UCSD-AML1 (cell line): ENCODE results near the gene WDFY4.

Experiments used
- DNase-seq: peaks from one replicate; lab custom pipeline; 2025; ENCODE audit not compliant: unreplicated experiment; lab: John Stamatoyannopoulos, UW

WDFY4 gene

DNA sequence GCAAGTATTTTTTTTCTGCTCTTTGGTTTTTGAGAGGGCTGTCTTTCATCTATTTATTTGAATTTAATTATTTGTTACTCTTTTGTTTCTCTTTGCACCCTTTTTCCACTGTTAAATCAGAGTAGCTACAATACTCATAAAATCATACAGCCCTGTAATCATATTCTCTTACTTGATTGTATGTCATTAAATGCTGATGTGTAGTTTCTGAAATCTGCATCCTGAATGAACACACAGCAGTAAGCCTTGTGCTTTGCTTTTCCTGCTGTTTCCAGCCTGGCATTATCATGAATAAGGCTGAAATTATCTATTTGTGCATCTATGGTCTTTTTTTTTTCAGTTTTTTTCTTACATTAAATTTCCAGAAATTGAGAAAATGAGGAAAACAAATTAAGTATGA, 250.9 kb downstream of the WDFY4 start:
- DNase-seq: no peak

- DNase-seq: no peak
Measured at GRCh38 chr10:48937796-48938195, 253.1 kb downstream of the WDFY4 start.

DNA sequence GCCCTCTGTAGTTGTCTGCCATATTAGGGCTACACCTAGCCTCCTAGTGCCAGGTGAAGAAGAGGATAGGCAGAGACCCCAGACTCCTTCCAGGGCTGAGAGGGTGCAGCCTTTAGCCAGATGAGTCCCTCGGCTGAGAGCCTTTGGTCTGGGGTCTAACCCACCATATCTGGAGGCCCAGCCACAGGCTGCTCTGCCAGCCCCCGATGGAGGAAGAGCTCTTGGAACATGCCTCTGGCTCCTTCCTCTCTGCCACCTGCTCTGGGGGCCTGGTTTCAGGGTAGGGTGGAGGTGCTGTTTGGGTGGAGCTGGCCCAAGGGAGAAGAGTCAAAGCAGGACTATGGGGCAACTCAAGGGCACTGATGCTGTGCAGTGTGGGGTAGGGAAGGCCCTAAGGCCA, 253.6 kb downstream of the WDFY4 start:
- no peak for DNase-seq

DNA sequence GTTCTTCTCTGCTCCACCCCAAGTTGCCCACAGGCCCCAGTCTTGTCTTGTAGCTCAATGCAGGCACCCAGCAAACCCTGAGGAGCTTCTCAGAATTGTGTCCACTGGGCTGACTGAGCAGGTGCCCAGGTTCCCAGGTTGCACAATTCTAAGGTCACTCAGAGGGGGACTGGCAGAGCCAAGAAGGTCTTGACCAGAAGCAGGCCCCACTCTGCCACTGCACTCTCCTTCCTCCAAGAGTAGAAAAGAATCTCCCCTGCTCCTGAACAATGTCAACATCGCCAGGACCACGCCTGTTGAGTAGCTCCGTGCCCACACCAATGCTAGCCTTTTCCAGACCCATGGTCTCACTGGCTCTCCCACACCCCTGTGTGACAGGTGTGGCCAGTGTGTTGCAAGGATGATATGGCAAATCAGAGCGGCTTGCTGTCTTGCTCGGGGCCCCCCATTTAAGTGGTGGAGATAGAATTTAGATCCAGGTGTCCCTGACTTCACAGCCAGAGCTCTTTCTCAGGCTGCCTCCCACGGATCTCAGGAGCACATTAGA, 254.4 kb downstream of the WDFY4 start:
- DNase-seq: no peak

DNA sequence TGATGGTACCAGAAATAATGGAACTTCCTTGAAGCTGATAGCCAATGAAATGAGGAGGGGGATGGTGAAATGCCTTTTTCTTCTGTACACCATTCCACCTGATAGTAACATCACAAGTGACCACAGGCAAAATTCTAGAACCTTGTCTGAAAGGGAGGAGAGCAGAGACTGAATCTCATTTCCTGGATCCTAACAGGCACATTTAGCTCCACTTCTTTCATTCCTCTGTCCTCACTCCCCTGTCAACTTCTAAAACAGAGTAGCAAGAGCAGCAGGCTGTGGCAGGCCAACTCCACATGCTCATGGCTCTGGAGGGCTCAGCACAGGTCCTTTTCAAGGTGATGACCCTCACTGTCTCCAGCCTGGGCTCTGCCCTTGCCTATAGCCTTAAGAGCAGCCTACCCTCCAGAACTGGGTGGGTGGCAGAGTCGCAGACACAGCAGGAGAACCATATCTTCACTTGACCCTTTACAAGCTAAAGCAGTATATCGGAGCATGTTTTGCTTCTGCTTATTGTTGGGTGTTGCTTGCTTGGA, 255.2 kb downstream of the WDFY4 start, which contains the start of gene LRRC18:
Gene LRRC18 (minus strand): TSS at position 51 of the 536 bp plus-strand sequence. CDS start 25,685 bp downstream, outside the sequence.
- DNase-seq: no peak

- no peak for DNase-seq
Measured at GRCh38 chr10:48940372-48940771, 255.7 kb downstream of the WDFY4 start.

DNA sequence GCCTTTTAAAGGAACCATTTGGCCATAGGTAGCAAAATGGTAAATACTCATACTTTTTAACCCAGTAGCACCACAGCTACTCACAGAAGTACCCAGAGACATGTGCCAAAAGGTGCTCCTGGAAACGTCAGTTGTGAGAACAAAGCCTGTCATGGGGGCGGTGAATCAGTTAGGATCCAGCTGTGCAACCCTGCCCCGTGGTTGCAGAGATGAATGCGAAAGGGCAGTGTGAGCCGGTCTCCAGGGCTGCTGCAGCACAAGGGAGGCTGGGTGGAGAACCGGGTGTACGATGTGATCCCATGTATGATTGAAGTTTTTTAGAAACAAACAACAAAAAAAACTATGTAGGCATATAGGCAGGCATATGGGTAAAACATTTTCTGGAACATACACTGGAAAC, 256.3 kb downstream of the WDFY4 start:
- no peak for DNase-seq

- DNase-seq: no peak
Measured at GRCh38 chr10:48941427-48942075, 256.9 kb downstream of the WDFY4 start.

- DNase-seq: no peak
Measured at GRCh38 chr10:48943096-48943495, 258.4 kb downstream of the WDFY4 start.

- no peak for DNase-seq
Measured at GRCh38 chr10:48944171-48944570, 259.5 kb downstream of the WDFY4 start.

GRCh38 chr10:48945441-48946130, 260.9 kb downstream of the WDFY4 start:
- no peak for DNase-seq

DNA sequence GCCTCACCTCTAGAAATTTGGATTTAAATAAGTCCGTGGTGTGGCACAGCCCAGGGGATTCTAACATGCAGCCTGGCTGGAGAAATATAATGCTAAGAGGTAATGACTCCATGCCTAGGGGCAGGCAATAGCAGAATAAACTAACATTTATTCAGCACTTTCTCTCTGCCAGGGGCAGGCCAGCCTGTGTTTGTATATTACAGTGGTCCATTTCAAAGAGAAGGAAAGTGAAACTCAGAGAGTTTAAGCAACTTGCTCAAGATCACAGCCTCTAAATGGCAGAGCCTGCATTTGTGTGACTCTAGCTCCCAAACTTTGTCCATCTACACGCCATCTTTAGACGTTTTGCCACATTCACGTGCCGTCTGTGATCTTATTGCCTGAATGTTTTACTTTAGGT, 261.7 kb downstream of the WDFY4 start:
- no peak for DNase-seq

GRCh38 chr10:48946891-48947500, 262.3 kb downstream of the WDFY4 start:
- DNase-seq: no peak

DNA sequence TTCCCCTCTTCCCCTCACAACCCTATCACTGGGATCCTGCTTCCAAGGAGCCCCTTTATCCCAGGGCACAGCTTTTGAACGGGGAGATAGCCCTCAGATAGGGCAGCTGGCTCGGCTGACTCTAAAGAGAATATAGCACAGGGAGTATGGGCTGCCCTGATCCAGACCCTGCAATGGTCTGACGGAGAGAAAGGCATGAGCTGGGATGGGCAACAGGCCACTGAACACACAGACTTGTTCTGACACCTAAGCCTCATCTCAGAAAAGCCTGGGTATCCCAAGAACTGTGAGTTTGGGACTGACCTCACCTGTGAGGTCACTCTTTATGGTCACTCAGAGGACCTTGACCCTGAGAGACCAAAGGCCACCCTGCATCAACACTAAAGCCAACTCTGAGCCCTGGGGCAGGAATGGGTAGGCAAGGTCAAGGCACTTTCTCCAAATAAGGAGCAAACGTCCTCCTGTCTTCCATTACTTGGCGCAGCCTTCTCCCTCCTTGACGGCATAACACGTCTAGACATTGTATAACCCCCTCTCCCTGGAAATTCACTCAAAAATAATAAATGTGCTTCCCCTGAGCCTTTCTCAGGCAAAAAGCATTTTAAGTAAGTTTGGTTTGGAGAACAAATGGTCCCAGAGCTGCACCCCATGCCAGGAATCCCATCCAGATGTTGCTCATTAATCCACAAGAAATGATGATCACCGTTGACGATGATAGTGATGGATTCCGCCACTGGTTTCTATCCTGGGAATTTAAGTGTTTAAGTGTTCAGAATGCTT, 263.2 kb downstream of the WDFY4 start:
- no peak for DNase-seq

- DNase-seq: no peak
Measured at GRCh38 chr10:48948470-48949037, 263.9 kb downstream of the WDFY4 start.

- no peak for DNase-seq
Measured at GRCh38 chr10:48951707-48952106, 267.0 kb downstream of the WDFY4 start.

DNA sequence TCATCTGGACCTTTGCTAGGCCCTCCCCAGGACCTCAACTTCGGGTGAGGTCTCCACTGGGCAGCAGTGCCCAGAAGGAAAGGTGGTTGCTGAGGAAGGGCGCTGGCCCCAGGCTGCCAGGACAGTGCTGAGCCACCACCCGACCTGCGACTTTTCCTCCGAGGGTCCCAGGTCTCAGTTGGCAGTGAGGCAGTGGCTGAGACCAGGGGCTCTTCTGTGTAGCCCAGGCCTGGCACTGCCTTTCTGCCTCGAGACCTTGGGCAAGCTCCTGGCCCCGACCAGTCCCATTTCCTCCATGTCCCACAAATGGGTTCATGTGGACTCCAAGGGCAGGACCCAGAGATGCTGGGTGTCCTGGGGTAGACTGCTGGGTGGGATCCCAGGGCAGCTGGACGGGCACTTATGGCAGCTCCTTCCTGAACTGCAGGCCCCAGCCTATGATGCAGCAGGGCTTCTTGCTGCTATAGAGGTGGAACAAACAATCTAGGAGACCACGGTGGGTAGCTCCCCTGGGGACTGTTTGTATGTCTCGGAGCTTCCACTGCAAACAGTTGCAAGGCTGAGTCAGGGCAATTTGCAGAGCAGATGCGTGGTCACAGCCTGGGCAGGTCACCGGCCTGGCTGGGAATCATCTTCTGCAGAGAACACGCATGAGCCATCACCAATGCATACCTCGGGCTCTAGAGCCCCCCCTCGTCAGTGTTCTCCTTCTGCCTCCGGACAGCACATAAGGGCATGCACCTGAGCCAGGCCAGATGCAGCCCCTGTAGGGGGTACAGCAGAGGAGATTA, 272.9 kb downstream of the WDFY4 start:
- DNase-seq: no peak

- DNase-seq: no peak
Measured at GRCh38 chr10:48958598-48959190, 274.0 kb downstream of the WDFY4 start.

- no peak for DNase-seq
Measured at GRCh38 chr10:48964038-48964437, 279.4 kb downstream of the WDFY4 start.
